Measurements from ENCODE around the gene PLCH2.

The PLCH2 gene

DNA sequence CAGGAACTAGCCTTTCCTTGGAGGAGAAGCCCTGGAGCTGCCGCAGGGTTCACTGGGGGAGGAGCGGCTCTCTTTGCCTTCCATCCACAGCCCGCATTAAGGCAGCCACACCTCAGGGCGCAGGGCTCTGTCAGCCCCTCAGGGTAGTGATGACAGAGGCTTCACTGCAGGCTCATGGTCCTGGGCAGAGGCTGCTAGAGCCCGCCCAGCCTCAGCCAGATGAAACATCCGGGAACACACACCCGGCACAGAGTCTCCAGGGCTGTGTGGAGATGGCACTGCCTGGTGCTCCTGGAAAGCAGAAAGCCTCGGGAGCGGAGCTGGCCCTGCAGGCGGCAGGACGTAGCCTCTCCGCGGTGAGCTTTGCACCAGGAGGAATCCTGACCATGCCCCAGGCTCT, 34.3 kb upstream of the PLCH2 start:
- Histone ChIP-seq H3K36me3 (ENCODE audit: control insufficient read depth, insufficient read depth, low read length) (no peaks in the 10 kb centered on the region), H3K27me3 (replicated peaks; ENCODE audit: control insufficient read depth, insufficient read depth, low read length) (peaks cover 2% of the 10 kb centered on the region; the same call in 1 of the 2 replicates), H3K4me3 (replicated peaks; ENCODE audit: low read depth, low read length) (no peak overlapping the region)
- TF ChIP-seq, protein P1, sequence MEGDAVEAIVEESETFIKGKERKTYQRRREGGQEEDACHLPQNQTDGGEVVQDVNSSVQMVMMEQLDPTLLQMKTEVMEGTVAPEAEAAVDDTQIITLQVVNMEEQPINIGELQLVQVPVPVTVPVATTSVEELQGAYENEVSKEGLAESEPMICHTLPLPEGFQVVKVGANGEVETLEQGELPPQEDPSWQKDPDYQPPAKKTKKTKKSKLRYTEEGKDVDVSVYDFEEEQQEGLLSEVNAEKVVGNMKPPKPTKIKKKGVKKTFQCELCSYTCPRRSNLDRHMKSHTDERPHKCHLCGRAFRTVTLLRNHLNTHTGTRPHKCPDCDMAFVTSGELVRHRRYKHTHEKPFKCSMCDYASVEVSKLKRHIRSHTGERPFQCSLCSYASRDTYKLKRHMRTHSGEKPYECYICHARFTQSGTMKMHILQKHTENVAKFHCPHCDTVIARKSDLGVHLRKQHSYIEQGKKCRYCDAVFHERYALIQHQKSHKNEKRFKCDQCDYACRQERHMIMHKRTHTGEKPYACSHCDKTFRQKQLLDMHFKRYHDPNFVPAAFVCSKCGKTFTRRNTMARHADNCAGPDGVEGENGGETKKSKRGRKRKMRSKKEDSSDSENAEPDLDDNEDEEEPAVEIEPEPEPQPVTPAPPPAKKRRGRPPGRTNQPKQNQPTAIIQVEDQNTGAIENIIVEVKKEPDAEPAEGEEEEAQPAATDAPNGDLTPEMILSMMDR (IDR thresholded peaks at IDR 0.05; ENCODE audit: insufficient read depth, low read length, poor library complexity, severe bottlenecking), result no peak
- no peak for DNase-seq (ENCODE audit: extremely low read depth, insufficient read length)

GRCh38 chr1:2442661-2443060, 33.4 kb upstream of the PLCH2 start:
- H3K27me3 ChIP-seq (replicated peaks; ENCODE audit: control insufficient read depth, insufficient read depth, low read length), result peaks cover 2% of the 10 kb centered on the region; the same call in 1 of the 2 replicates

GRCh38 chr1:2443277-2444137, 32.6 kb upstream of the PLCH2 start:
- TF ChIP-seq, protein P1 (IDR thresholded peaks at IDR 0.05; ENCODE audit: insufficient read depth, low read length, poor library complexity, severe bottlenecking), result no peak
- Histone ChIP-seq H3K27me3 (replicated peaks; ENCODE audit: control insufficient read depth, insufficient read depth, low read length) (peaks cover 2% of the 10 kb centered on the region; the same call in 1 of the 2 replicates), H3K4me3 (replicated peaks; ENCODE audit: low read depth, low read length) (no peak overlapping the region), H3K36me3 (ENCODE audit: control insufficient read depth, insufficient read depth, low read length) (no peaks in the 10 kb centered on the region)
- no peak for DNase-seq (ENCODE audit: extremely low read depth, insufficient read length)

More at GRCh38 chr1:2442661-2443060, 33.4 kb upstream of the PLCH2 start:
- H3K36me3 ChIP-seq (ENCODE audit: control insufficient read depth, insufficient read depth, low read length), result no peaks in the 10 kb centered on the region
- no peak overlapping the region for H3K4me3 ChIP-seq (replicated peaks; ENCODE audit: low read depth, low read length)
- DNase-seq (ENCODE audit: extremely low read depth, insufficient read length), result no peak
- TF ChIP-seq, protein P1 (IDR thresholded peaks at IDR 0.05; ENCODE audit: insufficient read depth, low read length, poor library complexity, severe bottlenecking), result no peak

- Histone ChIP-seq H3K27me3 (replicated peaks; ENCODE audit: control insufficient read depth, insufficient read depth, low read length) (peaks cover 2% of the 10 kb centered on the region; the same call in 1 of the 2 replicates), H3K4me3 (replicated peaks; ENCODE audit: low read depth, low read length) (no peak overlapping the region), H3K36me3 (ENCODE audit: control insufficient read depth, insufficient read depth, low read length) (no peaks in the 10 kb centered on the region)
- DNase-seq (ENCODE audit: extremely low read depth, insufficient read length), result no peak
- TF ChIP-seq, protein P1 (IDR thresholded peaks at IDR 0.05; ENCODE audit: insufficient read depth, low read length, poor library complexity, severe bottlenecking), result no peak
Measured at GRCh38 chr1:2444138-2444591, 31.9 kb upstream of the PLCH2 start.

- DNase-seq (ENCODE audit: extremely low read depth, insufficient read length), result no peak
- peaks cover 2% of the 10 kb centered on the region; the same call in 1 of the 2 replicates for H3K27me3 ChIP-seq (replicated peaks; ENCODE audit: control insufficient read depth, insufficient read depth, low read length)
- TF ChIP-seq, protein P1 (IDR thresholded peaks at IDR 0.05; ENCODE audit: insufficient read depth, low read length, poor library complexity, severe bottlenecking), result no peak
- no peaks in the 10 kb centered on the region for H3K36me3 ChIP-seq (ENCODE audit: control insufficient read depth, insufficient read depth, low read length)
- H3K4me3 ChIP-seq (replicated peaks; ENCODE audit: low read depth, low read length), result no peak overlapping the region
Measured at GRCh38 chr1:2445162-2445822, 30.8 kb upstream of the PLCH2 start.
